Stimulated activated naive B cell treated with anti-CD40 and anti-IgM and Interleukin-4, amounts not matched to agents 10 μg/mL and 1 μg/mL and 100 μg/mL, for 72 hours (primary cell): ENCODE measurements around the gene MAPK8IP3.

Experiments
- ATAC-seq, 2 donors: fragments of 150-1000 bp; cut with Tn5 transposase; replicated peaks; 2 replicates each; pipeline ENCODE4 v1.10.0; 2021; ENCODE audit warnings: moderate library complexity in 1 of 2
- DNase-seq: peaks from one replicate; pipeline ENCODE4 v3.0.0; 2021
- H3K27ac Mint-ChIP-seq: one replicate; pipeline ENCODE4 v1.8.0; 2022; ENCODE audit warnings: mild to moderate bottlenecking, mixed read lengths
- H3K27me3 Mint-ChIP-seq, 2 donors: one replicate each; pipeline ENCODE4 v1.8.0; 2022; ENCODE audit warnings: mixed read lengths in 2 of 2
- H3K36me3 Mint-ChIP-seq, 2 donors: one replicate each; pipeline ENCODE4 v1.8.0; 2022; ENCODE audit warnings: mixed read lengths in 2 of 2, mild to moderate bottlenecking in 1 of 2
- H3K4me1 Mint-ChIP-seq, 2 donors: one replicate each; pipeline ENCODE4 v1.8.0; 2022; ENCODE audit warnings: mixed read lengths in 2 of 2, mild to moderate bottlenecking in 1 of 2
- H3K4me3 Mint-ChIP-seq, 2 donors: one replicate each; pipeline ENCODE4 v1.8.0; 2022; ENCODE audit warnings: mild to moderate bottlenecking in 2 of 2, mixed read lengths in 2 of 2, moderate library complexity in 1 of 2
- H3K9me3 Mint-ChIP-seq, 2 donors: one replicate each; pipeline ENCODE4 v1.8.0; 2022; ENCODE audit warnings: mixed read lengths in 2 of 2, mild to moderate bottlenecking in 1 of 2

MAPK8IP3 gene

GRCh38 chr16:1770328-1771187, 64.6 kb downstream of the MAPK8IP3 start:
- H3K27me3 Mint-ChIP-seq = no peaks in the 10 kb centered on the region
- H3K9me3 Mint-ChIP-seq = no peaks in the 10 kb centered on the region
- DNase-seq (peak; percentile 66), ATAC-seq (peak; percentile 46 to 51)
- H3K4me1 Mint-ChIP-seq = peaks cover 21 to 50% of the 10 kb centered on the region in 2 donors
- peaks cover 36 to 41% of the 10 kb centered on the region in 2 donors for H3K36me3 Mint-ChIP-seq
- H3K4me3 Mint-ChIP-seq = peak overlapping the region; percentile 91 to 99
- peak overlapping the region; percentile 93 for H3K27ac Mint-ChIP-seq

- H3K9me3 Mint-ChIP-seq = no peaks in the 10 kb centered on the region
- H3K36me3 Mint-ChIP-seq = peaks cover 38 to 41% of the 10 kb centered on the region in 2 donors
- H3K4me3 Mint-ChIP-seq = peak within 1 kb of the TSS; percentile 91 to 99
- ATAC-seq (peak; percentile 50 to 60), DNase-seq (peak; percentile 64)
- no peaks in the 10 kb centered on the region for H3K27me3 Mint-ChIP-seq
- peaks cover 21 to 50% of the 10 kb centered on the region in 2 donors for H3K4me1 Mint-ChIP-seq
- H3K27ac Mint-ChIP-seq = peak within 1 kb of the TSS; percentile 98
These were observed 65.3 kb downstream of the MAPK8IP3 start, which contains the start of gene NME3 for GRCh38 chr16:1771188-1771863. NME3 (minus strand) TSS chr16:1771543; CDS start chr16:1771534, 9 bp downstream.

- DNase-seq (no peak), ATAC-seq (no peak)
- Mint-ChIP-seq H3K9me3 (no peaks in the 10 kb centered on the region), H3K4me1 (peaks cover 21 to 50% of the 10 kb centered on the region in 2 donors), H3K4me3 (peak overlapping the region; percentile 91 to 99), H3K36me3 (peaks cover 38 to 40% of the 10 kb centered on the region in 2 donors), H3K27ac (peak overlapping the region; percentile 98), H3K27me3 (no peaks in the 10 kb centered on the region)
These were observed 65.9 kb downstream of the MAPK8IP3 start for GRCh38 chr16:1771864-1772361.

- ATAC-seq (peak; percentile 12 to 21), DNase-seq (peak; percentile 33)
- Mint-ChIP-seq H3K4me3 (peak within 1 kb of the TSS; percentile 91 to 99), H3K36me3 (peaks cover 35% of the 10 kb centered on the region in 2 donors), H3K4me1 (peaks cover 21 to 50% of the 10 kb centered on the region in 2 donors), H3K27me3 (no peaks in the 10 kb centered on the region), H3K9me3 (no peaks in the 10 kb centered on the region), H3K27ac (peak within 1 kb of the TSS; percentile 98)
These were observed 66.4 kb downstream of the MAPK8IP3 start, which contains the start of gene EME2 for GRCh38 chr16:1772362-1772907. EME2 (plus strand) TSS chr16:1772810; CDS start chr16:1773228, 418 bp downstream.

- peak within 1 kb of the TSS; percentile 91 to 99 for H3K4me3 Mint-ChIP-seq
- peaks cover 21 to 46% of the 10 kb centered on the region in 2 donors for H3K4me1 Mint-ChIP-seq
- no peaks in the 10 kb centered on the region for H3K27me3 Mint-ChIP-seq
- peaks cover 29 to 30% of the 10 kb centered on the region in 2 donors for H3K36me3 Mint-ChIP-seq
- H3K27ac Mint-ChIP-seq = peak within 1 kb of the TSS; percentile 98
- ATAC-seq (peak; percentile 62 to 69), DNase-seq (peak; percentile 79)
- H3K9me3 Mint-ChIP-seq = no peaks in the 10 kb centered on the region
These were observed 67.1 kb downstream of the MAPK8IP3 start, which contains the start of gene MRPS34 for GRCh38 chr16:1772908-1773702. MRPS34 (minus strand) TSS chr16:1773134; CDS start chr16:1773119, 15 bp downstream.

GRCh38 chr16:1773703-1774447, 67.9 kb downstream of the MAPK8IP3 start:
- Mint-ChIP-seq H3K4me1 (peaks cover 20 to 39% of the 10 kb centered on the region in 2 donors), H3K4me3 (peak overlapping the region; percentile 91 to 99), H3K27me3 (no peaks in the 10 kb centered on the region), H3K9me3 (no peaks in the 10 kb centered on the region), H3K27ac (peak overlapping the region; percentile 84), H3K36me3 (peaks cover 23 to 24% of the 10 kb centered on the region in 2 donors)
- ATAC-seq = peak in 1 of 2 donors; percentile 7
- peak; percentile 29 for DNase-seq

- peak overlapping the region in 1 of 2 donors; percentile 91 for H3K4me3 Mint-ChIP-seq
- H3K4me1 Mint-ChIP-seq = peaks cover 20 to 35% of the 10 kb centered on the region in 2 donors
- DNase-seq = no peak
- no peaks in the 10 kb centered on the region for H3K27me3 Mint-ChIP-seq
- no peak overlapping the region for H3K27ac Mint-ChIP-seq
- peaks cover 23 to 27% of the 10 kb centered on the region in 2 donors for H3K36me3 Mint-ChIP-seq
- no peak for ATAC-seq
- H3K9me3 Mint-ChIP-seq = no peaks in the 10 kb centered on the region
These were observed 68.4 kb downstream of the MAPK8IP3 start for GRCh38 chr16:1774448-1774780.

GRCh38 chr16:1775006-1775845, 69.2 kb downstream of the MAPK8IP3 start:
- H3K9me3 Mint-ChIP-seq = no peaks in the 10 kb centered on the region
- no peak overlapping the region for H3K27ac Mint-ChIP-seq
- peak overlapping the region in 1 of 2 donors; percentile 50 for H3K4me3 Mint-ChIP-seq
- ATAC-seq (no peak), DNase-seq (no peak)
- H3K36me3 Mint-ChIP-seq = peaks cover 17 to 24% of the 10 kb centered on the region in 2 donors
- peaks cover 17 to 33% of the 10 kb centered on the region in 2 donors for H3K4me1 Mint-ChIP-seq
- H3K27me3 Mint-ChIP-seq = no peaks in the 10 kb centered on the region

- H3K4me3 Mint-ChIP-seq = no peak overlapping the region
- H3K27ac Mint-ChIP-seq = peak overlapping the region; percentile 31
- DNase-seq = no peak
- no peak for ATAC-seq
- no peaks in the 10 kb centered on the region for H3K27me3 Mint-ChIP-seq
- peaks cover 13 to 19% of the 10 kb centered on the region in 2 donors for H3K36me3 Mint-ChIP-seq
- no peaks in the 10 kb centered on the region for H3K9me3 Mint-ChIP-seq
- peaks cover 13 to 35% of the 10 kb centered on the region in 2 donors for H3K4me1 Mint-ChIP-seq
These were observed 70.1 kb downstream of the MAPK8IP3 start for GRCh38 chr16:1775846-1776671.

GRCh38 chr16:1776672-1776955, 70.6 kb downstream of the MAPK8IP3 start:
- Mint-ChIP-seq H3K27me3 (no peaks in the 10 kb centered on the region), H3K36me3 (peaks cover 14 to 20% of the 10 kb centered on the region in 2 donors), H3K27ac (peak overlapping the region; percentile 31), H3K4me1 (peaks cover 18 to 39% of the 10 kb centered on the region in 2 donors), H3K9me3 (no peaks in the 10 kb centered on the region), H3K4me3 (no peak overlapping the region)
- DNase-seq (no peak), ATAC-seq (no peak)

GRCh38 chr16:1776991-1777374, 71.0 kb downstream of the MAPK8IP3 start:
- Mint-ChIP-seq H3K27me3 (no peaks in the 10 kb centered on the region), H3K4me1 (peaks cover 19 to 39% of the 10 kb centered on the region in 2 donors), H3K9me3 (no peaks in the 10 kb centered on the region), H3K27ac (no peak overlapping the region), H3K4me3 (no peak overlapping the region), H3K36me3 (peaks cover 13 to 20% of the 10 kb centered on the region in 2 donors)
- DNase-seq (no peak), ATAC-seq (no peak)
